NOMO-1 treated with dmso at 0.1 percent for 144 hours (cell line): ENCODE results near the gene SHF.
"Not testable (repeated sequence)": the region's sequence is repeated elsewhere in the genome, so short reads cannot be mapped to it uniquely, and the experiment has no call there.

Experiments
- DNase-seq: peaks from one replicate; lab custom pipeline; 2025; ENCODE audit not compliant: unreplicated experiment; lab: John Stamatoyannopoulos, UW

Gene SHF

DNA sequence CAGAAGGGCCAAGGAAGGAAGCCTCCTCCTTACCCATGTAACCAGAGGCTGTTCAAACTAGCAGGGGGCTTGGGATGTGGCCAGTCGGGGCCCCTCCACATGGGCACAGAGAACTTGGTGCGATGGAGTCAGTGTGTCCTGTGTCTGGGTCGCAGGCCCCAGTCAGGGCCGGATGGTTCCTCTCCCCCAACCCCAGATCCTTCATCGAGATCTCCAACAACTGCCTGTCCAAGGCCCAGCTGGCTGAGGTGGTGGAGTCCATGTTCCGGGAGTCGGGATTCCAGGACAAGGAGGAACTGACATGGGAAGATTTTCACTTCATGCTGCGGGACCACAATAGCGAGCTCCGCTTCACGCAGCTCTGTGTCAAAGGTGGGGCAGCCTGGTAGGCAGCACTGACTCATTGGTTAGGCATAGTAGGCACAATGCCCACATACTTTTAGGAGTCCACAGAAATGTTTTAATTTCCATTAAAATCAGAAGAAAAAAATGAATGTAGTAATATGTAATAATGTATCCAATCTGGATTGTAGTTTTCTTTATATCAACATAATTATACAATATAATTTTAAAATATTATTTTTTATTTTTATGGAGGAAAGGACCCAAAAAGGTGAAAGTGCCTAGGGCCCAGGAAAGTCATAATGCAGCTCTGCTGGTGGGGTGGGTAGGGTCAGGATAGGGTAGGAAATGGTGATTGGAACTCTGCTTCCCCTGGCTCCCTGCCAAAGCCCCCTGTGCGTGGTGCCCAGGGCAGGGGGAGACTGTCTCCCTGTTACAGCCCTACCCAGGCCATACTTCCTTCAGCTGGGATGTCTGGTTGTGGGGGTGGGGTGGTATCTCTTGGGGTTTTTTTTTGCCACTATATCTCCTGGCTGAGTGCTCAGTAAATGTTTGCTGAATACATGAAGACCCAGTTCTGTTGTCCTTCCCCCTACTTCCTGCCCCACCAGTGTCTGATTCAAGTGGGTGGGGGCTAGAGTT, 39.4 kb downstream of the SHF start:
- DNase-seq = no peak

DNA sequence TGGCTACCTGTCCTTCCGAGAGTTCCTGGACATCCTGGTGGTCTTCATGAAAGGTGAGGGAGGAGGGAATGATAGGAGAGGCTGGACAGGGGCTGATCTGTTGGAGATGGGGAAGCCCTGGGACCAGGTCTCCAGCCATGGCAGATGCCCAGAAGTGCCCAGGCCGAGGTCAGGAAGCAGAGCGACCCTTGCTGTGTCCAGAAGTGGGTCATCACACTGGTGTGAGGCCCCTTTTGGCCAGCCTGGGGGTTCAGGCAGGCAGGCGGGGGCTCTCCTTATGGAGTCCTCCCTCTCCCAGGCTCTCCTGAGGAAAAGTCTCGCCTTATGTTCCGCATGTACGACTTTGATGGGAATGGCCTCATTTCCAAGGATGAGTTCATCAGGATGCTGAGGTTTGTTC, 40.2 kb downstream of the SHF start:
- no peak for DNase-seq

DNA sequence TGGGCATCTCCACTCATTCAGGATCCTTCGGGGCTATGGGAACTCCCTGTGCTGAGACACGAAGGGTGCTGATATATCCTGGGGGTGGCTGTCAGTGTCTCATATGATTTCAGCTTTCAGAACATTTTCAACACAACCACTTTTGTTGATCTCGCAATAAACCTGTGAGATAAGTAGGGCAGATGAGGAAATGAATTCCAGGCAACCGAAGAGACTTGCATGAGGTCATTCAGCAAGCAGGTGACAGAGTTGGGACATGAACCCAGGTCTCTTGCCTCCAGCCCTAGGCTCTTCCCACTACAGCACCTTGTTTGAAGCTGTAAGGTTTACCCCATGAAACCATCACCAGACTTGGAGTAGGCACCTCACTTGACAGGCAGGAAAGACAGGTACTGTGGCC, 41.4 kb downstream of the SHF start:
- no peak for DNase-seq

GRCh38 chr15:45144775-45145174, 43.0 kb downstream of the SHF start:
- no peak for DNase-seq

DNA sequence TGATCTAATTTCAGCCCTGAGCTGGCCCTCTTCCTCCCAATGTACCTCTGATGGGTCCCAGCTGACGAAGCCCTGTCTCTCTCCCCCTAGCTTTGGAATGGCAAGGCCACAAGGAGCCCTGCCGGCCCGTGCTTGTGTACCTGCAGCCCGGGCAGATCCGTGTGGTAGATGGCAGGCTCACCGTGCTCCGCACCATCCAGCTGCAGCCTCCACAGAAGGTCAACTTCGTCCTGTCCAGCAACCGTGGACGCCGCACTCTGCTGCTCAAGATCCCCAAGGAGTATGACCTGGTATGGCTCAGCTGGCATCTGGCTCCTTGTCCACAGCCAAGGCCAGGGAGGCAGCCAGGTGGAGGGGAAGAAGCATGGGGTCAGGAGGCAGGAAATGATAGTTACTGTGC, 43.8 kb downstream of the SHF start:
- DNase-seq = no peak

- DNase-seq = no peak
These were observed 44.7 kb downstream of the SHF start for GRCh38 chr15:45143056-45143455.

DNA sequence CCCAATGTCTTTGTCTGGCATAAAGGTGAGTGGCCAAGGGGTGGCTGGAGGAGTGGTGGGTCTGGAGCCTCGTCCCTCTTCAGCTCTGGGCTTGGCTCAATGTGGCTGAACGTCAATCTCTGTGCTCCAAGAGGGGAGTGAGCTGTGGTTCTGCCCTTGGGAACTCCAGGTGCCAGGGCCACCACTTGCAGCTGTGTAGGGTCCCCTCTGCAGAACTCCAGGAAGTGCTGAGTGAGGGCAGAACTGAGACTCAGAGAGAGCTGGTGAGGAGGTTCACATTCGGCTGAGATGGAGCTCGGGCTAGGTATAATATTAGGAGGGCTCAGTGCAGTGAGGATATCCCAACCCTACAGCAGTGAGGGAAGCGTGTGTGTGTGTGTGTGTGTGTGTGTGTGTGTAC, 46.4 kb downstream of the SHF start:
- no peak for DNase-seq

DNA sequence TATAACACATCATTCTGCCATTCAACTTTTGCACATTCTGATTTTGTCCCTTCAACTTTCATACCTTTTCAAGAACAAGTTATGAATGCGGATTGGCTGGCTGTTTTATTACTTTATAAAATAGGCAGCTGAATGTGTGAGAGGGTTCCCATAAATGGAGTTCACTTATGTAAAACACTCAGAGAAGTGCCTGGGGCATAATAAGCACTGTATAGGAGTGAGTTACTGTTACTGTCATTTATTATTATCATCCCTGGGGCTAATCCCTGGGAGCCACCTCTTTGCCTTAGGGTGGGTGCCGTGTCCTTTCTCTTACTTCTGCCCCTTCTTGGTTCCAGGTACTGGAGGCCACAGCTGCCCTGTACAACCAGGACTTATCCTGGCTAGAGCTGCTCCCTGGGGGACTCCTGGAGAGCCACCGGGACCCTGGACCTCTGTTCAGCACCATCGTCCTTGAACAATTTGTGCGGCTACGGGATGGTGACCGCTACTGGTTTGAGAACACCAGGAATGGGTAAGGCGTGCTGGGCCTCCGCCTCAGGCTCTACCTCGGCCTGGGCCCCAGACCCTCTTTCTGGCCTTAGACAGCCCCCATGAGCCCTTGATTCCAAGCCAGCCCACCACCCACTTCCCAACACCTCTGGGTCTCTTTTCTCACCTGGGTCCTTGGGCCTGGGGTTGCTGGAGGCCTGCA, 47.1 kb downstream of the SHF start:
- no peak for DNase-seq

- DNase-seq = no peak
These were observed 48.0 kb downstream of the SHF start for GRCh38 chr15:45139770-45140169.

- DNase-seq = no peak
These were observed 48.7 kb downstream of the SHF start for GRCh38 chr15:45138814-45139765.

DNA sequence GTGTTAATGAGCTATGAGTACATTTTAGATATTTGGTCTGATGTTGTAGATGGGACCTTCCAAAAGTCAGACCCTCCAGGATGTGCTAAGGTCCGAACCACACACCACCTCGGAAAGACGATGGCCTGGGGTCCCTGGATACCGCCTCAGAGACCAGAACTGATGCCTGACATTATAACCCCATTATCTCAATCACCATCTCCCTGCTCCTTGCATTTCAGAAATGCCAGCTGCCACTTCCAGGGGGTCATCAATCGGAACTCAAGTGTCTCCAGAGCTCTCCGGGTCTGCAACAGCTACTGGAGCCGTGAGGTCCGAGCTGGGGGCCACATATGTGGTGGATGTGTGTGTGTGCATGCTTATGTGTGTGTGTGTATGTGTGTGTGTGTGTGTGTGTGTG, 50.1 kb downstream of the SHF start:
- DNase-seq = no peak

DNA sequence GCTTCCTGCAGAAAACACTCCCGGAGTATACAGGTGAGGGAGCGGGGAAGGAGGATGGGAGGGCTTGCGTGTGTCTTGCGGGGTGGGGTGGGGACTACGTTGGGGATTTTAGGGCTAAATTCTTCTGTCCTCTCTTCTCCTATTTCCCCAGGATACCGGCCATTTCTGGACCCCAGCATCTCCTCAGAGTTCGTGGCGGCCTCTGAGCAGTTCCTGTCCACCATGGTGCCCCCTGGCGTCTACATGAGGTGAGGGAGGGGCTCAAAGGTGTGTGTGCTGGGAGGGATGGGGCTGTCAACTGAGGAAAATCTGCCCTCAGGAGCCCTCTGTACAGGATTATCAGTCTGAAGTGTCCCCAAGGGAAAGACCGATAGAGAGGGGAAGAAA, 51.4 kb downstream of the SHF start:
- DNase-seq = no peak

DNA sequence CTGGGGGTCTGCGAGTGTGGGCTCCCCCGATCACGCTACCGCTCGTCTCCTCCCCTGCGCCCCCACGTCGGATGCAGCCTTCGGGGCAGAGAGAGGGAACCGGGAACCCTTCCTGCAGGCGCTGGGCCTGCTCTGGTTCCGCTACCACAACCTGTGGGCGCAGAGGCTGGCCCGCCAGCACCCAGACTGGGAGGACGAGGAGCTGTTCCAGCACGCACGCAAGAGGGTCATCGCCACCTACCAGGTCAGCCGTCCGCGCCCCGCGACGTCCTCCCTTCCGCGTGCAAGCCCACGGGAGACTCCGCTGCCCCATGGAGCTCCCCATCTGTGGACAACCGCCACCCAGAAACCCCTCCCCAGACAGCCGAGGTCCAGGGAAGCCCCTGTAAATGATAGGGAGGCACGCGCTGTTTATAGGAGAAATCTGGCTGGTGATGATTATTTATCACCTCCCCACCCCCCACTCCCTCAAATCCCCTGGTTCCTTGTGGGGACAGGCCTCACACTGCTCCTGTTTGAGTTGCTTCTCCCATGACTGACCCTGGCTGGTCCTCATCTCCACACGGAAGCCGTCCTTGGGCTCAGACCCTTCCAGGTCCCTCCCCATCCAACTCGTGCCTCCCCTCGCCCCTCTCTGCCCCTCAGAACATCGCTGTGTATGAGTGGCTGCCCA, 51.9 kb downstream of the SHF start:
- DNase-seq = not testable (repeated sequence)

DNA sequence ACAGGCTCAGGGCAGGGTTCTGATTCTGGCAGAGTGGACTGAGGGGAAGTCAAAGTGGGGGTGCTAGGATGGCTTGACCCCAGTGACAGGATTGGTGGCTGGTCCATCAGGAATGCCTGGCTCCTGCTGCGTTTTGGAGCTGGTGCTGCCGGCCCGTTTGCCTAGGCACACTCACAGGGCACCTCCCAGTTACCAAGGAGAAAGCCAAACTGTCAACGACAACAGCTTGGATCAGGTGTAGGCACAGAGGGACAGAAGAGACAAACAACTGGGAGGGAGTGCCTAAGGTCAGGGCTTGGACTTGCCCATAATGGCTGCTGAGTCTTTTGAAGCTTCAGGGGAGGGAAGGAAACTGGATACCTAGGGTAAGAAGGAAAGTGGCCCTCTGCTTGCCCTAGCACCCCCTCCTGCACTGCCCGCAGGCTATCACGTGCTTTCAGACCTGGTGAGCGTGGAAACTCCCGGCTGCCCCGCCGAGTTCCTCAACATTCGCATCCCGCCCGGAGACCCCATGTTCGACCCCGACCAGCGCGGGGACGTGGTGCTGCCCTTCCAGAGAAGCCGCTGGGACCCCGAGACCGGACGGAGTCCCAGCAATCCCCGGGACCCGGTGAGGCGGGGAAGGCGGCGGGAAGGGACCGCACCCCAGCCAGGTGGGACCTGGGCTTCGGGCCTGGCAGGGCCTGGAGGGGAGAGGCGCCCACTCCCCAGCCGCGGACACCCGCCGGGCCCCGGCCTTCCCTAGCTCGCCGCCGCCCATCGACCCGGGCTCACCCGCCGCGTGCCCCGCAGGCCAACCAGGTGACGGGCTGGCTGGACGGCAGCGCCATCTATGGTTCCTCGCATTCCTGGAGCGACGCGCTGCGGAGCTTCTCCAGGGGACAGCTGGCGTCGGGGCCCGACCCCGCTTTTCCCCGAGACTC, 52.8 kb downstream of the SHF start:
- no peak for DNase-seq

- DNase-seq = no peak
These were observed 53.7 kb downstream of the SHF start for GRCh38 chr15:45134046-45134445.

- DNase-seq = no peak
These were observed 54.2 kb downstream of the SHF start for GRCh38 chr15:45133561-45133920.

DNA sequence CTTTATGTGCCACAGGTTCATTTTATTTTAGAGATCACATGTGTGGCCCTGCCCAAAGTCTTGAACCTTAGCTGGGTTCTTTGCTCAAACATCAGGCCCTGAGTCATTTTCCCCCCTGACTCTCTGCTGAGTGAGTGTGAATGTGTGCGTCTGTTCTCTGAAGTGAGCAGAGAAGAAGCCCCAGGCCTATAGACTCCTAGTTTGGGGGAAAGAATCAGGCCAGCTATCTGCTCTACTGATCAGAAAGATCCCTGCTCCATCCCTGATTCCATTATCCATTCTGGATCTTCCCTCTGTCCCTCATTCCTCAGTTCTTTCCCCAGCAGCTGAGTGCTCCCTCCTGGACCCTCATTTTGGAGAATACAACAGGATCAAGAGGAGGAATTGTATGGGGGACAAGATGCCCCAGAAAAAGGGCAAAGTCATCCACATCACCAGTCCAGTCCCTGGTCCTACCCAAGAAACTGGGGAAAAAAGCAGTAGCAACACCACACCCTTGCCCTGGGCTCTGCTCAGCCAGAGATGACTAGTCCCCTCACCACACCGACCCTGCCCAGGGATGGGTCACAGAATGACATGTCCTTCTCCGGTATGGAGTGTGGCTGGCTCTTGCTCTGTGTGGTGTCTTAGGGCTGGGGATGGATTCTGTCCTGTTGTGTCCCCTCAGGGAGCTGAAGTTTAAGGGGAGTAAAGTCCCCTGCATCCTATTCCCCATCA, 54.8 kb downstream of the SHF start:
- no peak for DNase-seq

DNA sequence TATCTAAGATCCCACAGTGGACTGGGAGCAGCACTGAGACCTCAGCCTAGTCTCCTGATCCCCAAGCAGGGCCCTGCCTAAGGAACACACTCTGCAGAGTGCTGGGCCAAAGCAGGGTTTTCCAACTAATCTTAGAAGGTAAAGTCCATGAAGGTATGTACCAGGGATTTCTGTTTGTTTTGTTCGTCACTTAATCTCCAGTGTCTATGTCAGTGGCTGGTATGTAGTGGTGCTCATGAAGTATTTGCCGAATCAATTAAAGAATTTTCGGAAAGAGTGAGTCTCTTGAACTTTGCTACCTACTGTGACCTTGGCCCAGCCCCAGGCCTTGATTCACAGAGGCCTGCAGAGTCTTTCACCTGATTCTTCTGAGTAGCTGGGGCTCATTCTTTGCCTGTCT, 56.3 kb downstream of the SHF start:
- no peak for DNase-seq
